NOMO-1 treated with dmso at 0.1 percent for 144 hours (cell line): Measurements from ENCODE around the gene ENGASE.

Experiments
- DNase-seq: peaks from one replicate; lab custom pipeline; 2025; ENCODE audit not compliant: unreplicated experiment; lab: John Stamatoyannopoulos, UW

Gene ENGASE

GRCh38 chr17:79078476-79079190 lies 4.0 kb downstream of the ENGASE start:
- no peak for DNase-seq

- DNase-seq = no peak
These were observed 5.0 kb downstream of the ENGASE start for GRCh38 chr17:79079421-79080200.

GRCh38 chr17:79080349-79080748 lies 5.7 kb downstream of the ENGASE start:
- no peak for DNase-seq

- DNase-seq = no peak
These were observed 6.2 kb downstream of the ENGASE start for GRCh38 chr17:79080761-79081290.

- no peak for DNase-seq
These were observed 7.1 kb downstream of the ENGASE start for GRCh38 chr17:79081571-79082276.

GRCh38 chr17:79082311-79083190 lies 7.9 kb downstream of the ENGASE start:
- no peak for DNase-seq

GRCh38 chr17:79083191-79083971 lies 8.8 kb downstream of the ENGASE start:
- DNase-seq = no peak

GRCh38 chr17:79084291-79085153 lies 9.9 kb downstream of the ENGASE start:
- no peak for DNase-seq

- DNase-seq = no peak
These were observed 10.7 kb downstream of the ENGASE start for GRCh38 chr17:79085154-79085920.

- no peak for DNase-seq
These were observed 11.4 kb downstream of the ENGASE start for GRCh38 chr17:79085921-79086551.

GRCh38 chr17:79086609-79087427 lies 12.2 kb downstream of the ENGASE start:
- no peak for DNase-seq

GRCh38 chr17:79087428-79088143 lies 13.0 kb downstream of the ENGASE start:
- DNase-seq = no peak

GRCh38 chr17:79088247-79088996 lies 13.8 kb downstream of the ENGASE start:
- no peak for DNase-seq

GRCh38 chr17:79088997-79089328 lies 14.3 kb downstream of the ENGASE start:
- DNase-seq = no peak

GRCh38 chr17:79089720-79090442 lies 15.3 kb downstream of the ENGASE start:
- DNase-seq = no peak
